Superior temporal gyrus (tissue), 1 donor: ENCODE data around the gene KCNB1.

Experiments
- DNase-seq: peaks from one replicate; pipeline ENCODE4 v3.0.0-alpha.2; 2016; ENCODE audit errors: extremely low spot score

The KCNB1 gene

GRCh38 chr20:49388744-49389143 is 93.7 kb downstream of the KCNB1 start:
- no peak for DNase-seq

GRCh38 chr20:49387581-49387939 is 94.9 kb downstream of the KCNB1 start:
- no peak for DNase-seq

- no peak for DNase-seq
These were observed 95.5 kb downstream of the KCNB1 start for GRCh38 chr20:49386848-49387580.

- DNase-seq = peak; percentile 59
These were observed 97.0 kb downstream of the KCNB1 start for GRCh38 chr20:49385465-49385864.

GRCh38 chr20:49384437-49385434 is 97.7 kb downstream of the KCNB1 start:
- peak; percentile 79 for DNase-seq

GRCh38 chr20:49381558-49382493 is 100.6 kb downstream of the KCNB1 start:
- DNase-seq = peak; percentile 71

GRCh38 chr20:49380337-49380780 is 102.1 kb downstream of the KCNB1 start:
- DNase-seq = no peak

GRCh38 chr20:49379338-49379737 is 103.1 kb downstream of the KCNB1 start:
- no peak for DNase-seq

- DNase-seq = no peak
These were observed 105.1 kb downstream of the KCNB1 start for GRCh38 chr20:49377326-49377725.

- no peak for DNase-seq
These were observed 107.3 kb downstream of the KCNB1 start for GRCh38 chr20:49375170-49375569.

- no peak for DNase-seq
These were observed 110.3 kb downstream of the KCNB1 start for GRCh38 chr20:49372095-49372734.

GRCh38 chr20:49368596-49368995 is 113.9 kb downstream of the KCNB1 start:
- DNase-seq = no peak

GRCh38 chr20:49367113-49367512 is 115.4 kb downstream of the KCNB1 start:
- DNase-seq = no peak

- no peak for DNase-seq
These were observed 115.8 kb downstream of the KCNB1 start for GRCh38 chr20:49366687-49367086.

- no peak for DNase-seq
These were observed 120.4 kb downstream of the KCNB1 start for GRCh38 chr20:49361862-49362660.

GRCh38 chr20:49360242-49360968 is 122.1 kb downstream of the KCNB1 start:
- no peak for DNase-seq

GRCh38 chr20:49356676-49357075 is 125.8 kb downstream of the KCNB1 start:
- no peak for DNase-seq

- DNase-seq = no peak
These were observed 127.8 kb downstream of the KCNB1 start for GRCh38 chr20:49354673-49355072.

GRCh38 chr20:49353348-49353747 is 129.1 kb downstream of the KCNB1 start:
- no peak for DNase-seq

GRCh38 chr20:49352751-49353150 is 129.7 kb downstream of the KCNB1 start:
- DNase-seq = no peak
